ENCODE results near the gene WNT9A. TPM values are rescaled to one million over a fixed set of nuclear protein-coding genes. Genes with fewer than 3 reads are reported as not detected.
"Not testable (repeated sequence)": the region's sequence is repeated elsewhere in the genome, so short reads cannot be mapped to it uniquely, and the experiment has no call there.

Gene WNT9A
- total RNA-seq, 1 donor from 2014 or later, result 10.2 TPM

DNA sequence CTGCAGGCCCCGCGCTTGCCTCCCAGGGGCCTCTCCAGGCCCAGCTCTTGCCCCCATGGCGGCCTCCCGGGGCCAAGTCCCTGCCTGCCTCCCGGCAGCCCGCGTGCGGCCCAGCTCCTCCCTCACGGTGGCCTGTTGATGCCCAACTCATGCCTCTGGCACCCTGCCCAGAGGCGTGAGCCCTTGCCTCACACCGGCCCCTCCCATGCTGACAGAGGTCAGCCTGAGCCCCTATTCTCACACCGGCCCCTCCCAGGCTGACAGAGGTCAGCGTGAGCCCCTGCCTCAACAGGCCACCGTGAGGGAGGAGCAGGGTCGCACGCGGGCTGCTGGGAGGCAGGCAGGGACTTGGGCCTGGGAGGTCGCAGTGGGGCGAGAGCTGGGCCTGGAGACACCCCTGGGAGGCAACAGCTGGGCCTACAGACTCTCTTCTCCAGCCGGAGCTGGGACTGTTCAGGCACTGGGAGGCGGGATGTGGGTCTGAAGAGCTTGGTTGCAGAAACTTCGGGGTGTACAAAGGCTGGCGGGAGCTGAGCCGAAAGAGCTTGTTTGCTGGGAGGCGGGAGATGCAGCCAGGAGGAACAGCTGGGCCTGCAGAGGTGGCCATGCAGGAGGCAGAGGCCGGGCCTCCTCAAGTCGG lies 24.0 kb upstream of the WNT9A start:
- H3K27me3 ChIP-seq; H3K27ac ChIP-seq; H3K9me3 ChIP-seq; intact Hi-C loops (cut with DNase I); H3K4me1 ChIP-seq; H3K36me3 ChIP-seq; ATAC-seq; H3K4me3 ChIP-seq: not testable (repeated sequence)
- peak; percentile 52 for DNase-seq

DNA sequence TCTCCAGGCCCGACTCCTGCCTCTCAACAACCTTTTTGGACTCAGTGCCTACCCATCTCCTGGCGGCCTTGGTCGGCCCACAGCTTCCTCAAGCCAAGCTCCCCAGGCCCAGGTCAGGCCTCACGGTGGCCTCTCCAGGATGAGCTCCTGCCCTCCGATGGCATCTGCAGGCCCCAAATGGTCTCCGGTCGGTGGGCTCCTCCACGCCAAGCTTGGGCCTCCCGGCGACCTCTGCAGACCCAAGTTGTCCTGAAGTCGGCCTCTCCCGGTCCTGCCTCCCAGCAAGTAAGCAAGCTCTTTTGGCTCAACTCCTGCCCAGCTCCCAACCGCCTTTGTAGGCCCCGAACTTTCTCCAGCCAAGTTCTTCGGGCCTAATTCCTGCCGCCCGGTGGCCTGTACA lies 23.5 kb upstream of the WNT9A start:
- intact Hi-C loops (cut with DNase I); H3K27ac ChIP-seq; H3K4me3 ChIP-seq; H3K4me1 ChIP-seq; H3K27me3 ChIP-seq; H3K36me3 ChIP-seq; DNase-seq; H3K9me3 ChIP-seq; ATAC-seq: not testable (repeated sequence)

DNA sequence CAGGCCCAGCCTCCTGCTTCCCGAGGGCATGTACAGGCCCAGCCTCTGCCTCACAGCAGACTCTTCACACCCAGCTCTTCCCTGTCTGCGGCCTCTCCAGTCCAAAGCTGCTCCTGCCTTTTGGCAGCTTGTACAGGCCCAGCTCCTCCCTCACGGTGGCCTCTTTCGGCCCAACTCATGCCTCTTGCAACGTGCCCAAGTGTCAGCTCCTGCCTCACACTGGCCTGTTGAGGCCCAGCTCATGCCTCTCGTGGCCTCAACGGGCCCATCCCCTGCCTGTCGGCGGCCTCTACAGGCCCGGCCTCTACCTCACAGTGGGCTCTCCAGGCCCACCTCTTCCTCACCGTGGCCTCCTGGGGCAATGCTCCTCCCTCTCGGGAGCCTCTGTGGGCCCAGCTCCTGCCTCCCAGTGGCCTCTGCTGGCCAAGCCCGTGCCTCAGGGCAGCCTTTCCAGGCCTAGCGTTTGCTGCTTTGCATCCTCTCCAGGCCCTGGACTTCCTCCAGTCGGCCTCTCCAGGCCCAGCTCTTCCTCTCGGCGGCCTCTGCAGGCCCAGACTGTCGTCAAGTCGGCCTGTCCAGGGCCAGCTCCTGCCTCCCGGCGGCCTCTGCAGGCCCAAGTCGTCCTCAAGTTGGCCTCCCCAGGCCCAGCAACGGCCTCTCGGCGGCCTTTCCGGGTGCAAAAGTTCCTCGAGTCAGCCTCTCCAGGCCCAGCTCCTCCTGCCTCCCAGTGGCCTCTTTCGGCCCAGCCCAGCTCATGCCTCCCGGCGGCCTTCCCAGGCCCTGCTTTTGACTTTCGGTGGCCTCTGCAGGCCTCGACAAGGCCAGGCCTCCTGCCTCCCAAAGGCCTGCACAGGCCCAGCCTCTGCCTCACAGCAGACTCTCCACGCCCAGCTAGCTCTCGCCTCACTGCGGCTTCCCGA lies 22.6 kb upstream of the WNT9A start:
- H3K9me3 ChIP-seq; H3K36me3 ChIP-seq; H3K4me3 ChIP-seq; ATAC-seq; H3K27me3 ChIP-seq; H3K4me1 ChIP-seq; H3K27ac ChIP-seq; intact Hi-C loops (cut with DNase I); DNase-seq: not testable (repeated sequence)

DNA sequence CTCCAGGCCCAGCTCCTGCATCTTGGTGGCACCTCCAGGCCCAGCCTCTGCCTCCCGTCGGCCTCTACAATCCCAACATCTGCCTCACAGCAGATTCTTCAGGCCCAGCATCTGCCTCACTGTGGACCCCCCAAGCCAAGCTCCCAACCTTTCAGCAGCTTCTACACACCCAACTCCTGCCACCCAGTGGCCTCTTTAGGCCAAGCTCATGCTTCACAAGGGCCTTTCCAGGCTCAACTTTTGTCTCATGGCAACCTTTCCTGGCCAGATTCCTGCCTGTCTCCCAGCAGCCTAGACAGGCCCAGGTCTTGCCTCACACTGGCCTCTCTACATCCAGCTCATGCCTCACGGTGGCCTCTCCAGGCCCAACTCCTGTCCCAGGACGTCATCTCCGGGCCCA lies 20.1 kb upstream of the WNT9A start:
- DNase-seq; H3K27me3 ChIP-seq; intact Hi-C loops (cut with DNase I); ATAC-seq; H3K9me3 ChIP-seq; H3K4me1 ChIP-seq; H3K36me3 ChIP-seq; H3K27ac ChIP-seq; H3K4me3 ChIP-seq: not testable (repeated sequence)

DNA sequence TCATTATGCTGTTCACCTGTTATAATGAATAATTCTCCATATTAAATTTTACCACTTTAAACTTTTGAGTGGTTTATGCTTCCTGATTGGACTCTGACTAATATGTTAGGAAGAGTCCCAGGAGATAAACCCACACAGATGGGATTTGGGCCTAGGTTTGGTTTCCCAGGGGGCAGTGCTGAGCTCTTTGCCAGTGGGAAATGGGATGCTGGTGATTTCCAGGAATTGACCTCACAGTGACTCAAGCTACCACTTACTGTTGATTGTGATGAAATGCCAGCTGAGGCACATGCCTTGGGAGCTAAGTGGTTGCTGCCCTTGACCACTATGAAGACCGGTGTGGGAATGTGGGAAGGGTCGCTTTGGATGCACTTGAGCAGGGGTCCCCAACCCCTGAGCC lies 19.0 kb upstream of the WNT9A start:
- intact Hi-C loops (cut with DNase I); DNase-seq: not testable (repeated sequence)

DNA sequence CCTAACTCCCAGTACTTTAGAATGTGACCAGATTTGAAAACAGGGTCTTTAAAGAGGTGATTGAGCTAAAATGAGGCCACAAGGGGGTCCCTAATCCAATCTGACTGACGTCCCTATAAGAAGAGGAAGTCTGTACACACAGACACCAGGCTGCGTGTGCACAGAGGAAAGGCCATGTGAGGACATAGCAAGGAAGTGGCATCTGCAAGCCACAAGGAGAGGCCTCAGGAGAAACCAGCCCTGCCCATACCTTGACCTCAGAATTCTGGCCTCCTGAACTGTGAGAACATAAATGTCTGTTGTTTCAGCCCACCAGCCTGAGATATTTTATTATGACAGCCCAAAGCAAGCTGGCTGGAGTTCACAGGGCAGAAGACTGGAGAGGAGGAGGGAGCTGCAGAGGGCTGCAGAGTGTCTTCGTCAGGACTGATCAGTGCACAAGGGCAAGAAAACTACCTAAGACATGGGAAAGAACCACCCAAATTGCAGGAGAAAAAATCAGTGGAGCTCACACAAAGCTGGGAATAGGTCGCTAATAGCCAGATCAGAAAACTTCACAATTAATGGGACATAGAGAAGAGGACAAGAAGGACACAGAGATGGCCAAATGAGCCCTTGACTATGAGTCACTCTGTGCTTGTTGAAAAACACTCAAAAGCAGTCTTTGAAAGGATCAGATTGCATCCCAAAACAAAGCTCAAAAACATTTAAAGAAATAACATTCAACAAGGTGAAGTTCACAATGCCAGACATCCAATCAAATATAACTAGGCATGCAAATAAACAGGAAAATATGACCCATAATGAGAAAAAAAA lies 14.1 kb upstream of the WNT9A start:
- intact Hi-C loops (cut with DNase I), result no loop called here
- H3K4me1 ChIP-seq, result no peaks in the 10 kb centered on the region
- peaks cover 8% of the 10 kb centered on the region for H3K27me3 ChIP-seq
- no peaks in the 10 kb centered on the region for H3K36me3 ChIP-seq
- no peak overlapping the region for H3K27ac ChIP-seq
- ATAC-seq, result peak; percentile 28
- no peak overlapping the region for H3K4me3 ChIP-seq
- DNase-seq, result no peak
- TF ChIP-seq, protein P1, sequence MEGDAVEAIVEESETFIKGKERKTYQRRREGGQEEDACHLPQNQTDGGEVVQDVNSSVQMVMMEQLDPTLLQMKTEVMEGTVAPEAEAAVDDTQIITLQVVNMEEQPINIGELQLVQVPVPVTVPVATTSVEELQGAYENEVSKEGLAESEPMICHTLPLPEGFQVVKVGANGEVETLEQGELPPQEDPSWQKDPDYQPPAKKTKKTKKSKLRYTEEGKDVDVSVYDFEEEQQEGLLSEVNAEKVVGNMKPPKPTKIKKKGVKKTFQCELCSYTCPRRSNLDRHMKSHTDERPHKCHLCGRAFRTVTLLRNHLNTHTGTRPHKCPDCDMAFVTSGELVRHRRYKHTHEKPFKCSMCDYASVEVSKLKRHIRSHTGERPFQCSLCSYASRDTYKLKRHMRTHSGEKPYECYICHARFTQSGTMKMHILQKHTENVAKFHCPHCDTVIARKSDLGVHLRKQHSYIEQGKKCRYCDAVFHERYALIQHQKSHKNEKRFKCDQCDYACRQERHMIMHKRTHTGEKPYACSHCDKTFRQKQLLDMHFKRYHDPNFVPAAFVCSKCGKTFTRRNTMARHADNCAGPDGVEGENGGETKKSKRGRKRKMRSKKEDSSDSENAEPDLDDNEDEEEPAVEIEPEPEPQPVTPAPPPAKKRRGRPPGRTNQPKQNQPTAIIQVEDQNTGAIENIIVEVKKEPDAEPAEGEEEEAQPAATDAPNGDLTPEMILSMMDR (IDR thresholded peaks at IDR 0.05), result no peak
- H3K9me3 ChIP-seq, result no peaks in the 10 kb centered on the region

More for the DNA sequence above, 19.0 kb upstream of the WNT9A start:
- not testable (repeated sequence) for H3K4me3 ChIP-seq, ATAC-seq, H3K9me3 ChIP-seq, H3K27me3 ChIP-seq, H3K4me1 ChIP-seq, H3K27ac ChIP-seq, H3K36me3 ChIP-seq

DNA sequence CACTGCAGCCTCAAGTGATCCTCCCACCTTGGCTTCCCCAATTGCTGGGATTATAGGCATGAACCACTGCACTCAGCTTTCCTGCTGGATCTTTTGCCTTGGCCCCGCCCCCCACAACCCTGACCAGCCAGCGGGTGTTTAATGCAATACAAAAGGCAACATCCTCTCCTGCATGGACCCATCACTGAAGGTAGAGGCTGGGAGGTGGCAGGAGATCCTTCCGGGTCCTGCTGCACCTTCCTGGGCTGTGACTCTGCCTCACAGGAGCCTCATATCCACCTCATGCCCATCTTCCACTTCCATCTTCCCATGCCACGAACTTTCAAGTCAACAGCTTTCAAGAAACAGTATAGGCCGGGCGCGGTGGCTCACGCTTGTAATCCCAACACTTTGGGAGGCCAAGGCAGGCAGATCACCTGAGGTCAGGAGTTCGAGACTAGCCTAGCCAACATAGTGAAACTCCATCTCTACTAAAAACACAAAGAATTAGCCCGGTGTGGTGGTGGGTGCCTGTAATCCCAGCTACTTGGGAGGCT lies 11.7 kb upstream of the WNT9A start:
- peak; percentile 34 for DNase-seq
- no peak overlapping the region for H3K27ac ChIP-seq
- ATAC-seq, result no peak
- intact Hi-C loops (cut with DNase I), result no loop called here
- peaks cover 24% of the 10 kb centered on the region for H3K27me3 ChIP-seq
- H3K36me3 ChIP-seq, result no peaks in the 10 kb centered on the region
- no peak overlapping the region for H3K4me3 ChIP-seq
- peaks cover 4% of the 10 kb centered on the region for H3K9me3 ChIP-seq
- TF ChIP-seq, protein P1 (IDR thresholded peaks at IDR 0.05), result no peak
- H3K4me1 ChIP-seq, result no peaks in the 10 kb centered on the region
